NB4 (cell line): Measurements from ENCODE around the gene AHCY.

Experiments used
- DNase-seq: peaks from one replicate; pipeline ENCODE4 v3.0.0; 2010; ENCODE audit warnings: low read depth
- H3K4me3 ChIP-seq: one replicate; pipeline ENCODE4 v1.5.1; 2011; ENCODE audit warnings: mild to moderate bottlenecking, low read depth, low read length, moderate library complexity
- CTCF ChIP-seq: IDR thresholded peaks from one replicate; pipeline ENCODE4 v1.5.1; 2012; ENCODE audit warnings: low read depth, low read length
- MAX ChIP-seq: IDR thresholded peaks from 2 replicates; pipeline ENCODE4 v1.6.1; 2011; ENCODE audit warnings: low read depth, low read length
- MYC ChIP-seq: IDR thresholded peaks from 2 replicates; pipeline ENCODE4 v1.6.1; 2011; ENCODE audit warnings: low read depth, low read length
- POLR2A ChIP-seq: IDR thresholded peaks from 2 replicates; pipeline ENCODE4 v1.6.1; 2011; ENCODE audit warnings: mild to moderate bottlenecking; ENCODE audit not compliant: insufficient read length; ENCODE audit errors: extremely low read depth

Gene AHCY

GRCh38 chr20:34232494-34233087 lies 70.6 kb downstream of the AHCY start:
- no peak overlapping the region for H3K4me3 ChIP-seq
- DNase-seq: no peak
- TF ChIP-seq POLR2A (no peak), CTCF (no peak), MYC (no peak), MAX (no peak)

DNA sequence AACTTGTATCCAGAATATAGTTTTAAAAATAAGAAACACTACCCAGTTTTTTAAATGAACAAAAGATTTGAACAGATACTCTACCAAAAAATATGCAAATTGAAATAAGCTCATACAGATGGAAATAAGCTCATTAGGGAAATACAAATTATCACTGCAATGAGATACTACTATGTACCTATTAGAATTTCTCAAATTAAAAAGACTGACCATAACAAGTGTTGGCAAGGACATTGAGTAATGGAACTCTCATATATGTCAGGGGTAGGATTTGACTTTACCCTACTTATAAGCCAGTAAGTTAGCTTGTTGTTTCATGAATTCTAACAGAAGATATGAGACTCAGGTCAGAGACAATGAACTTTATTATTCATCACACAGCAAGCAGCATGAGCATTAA lies 71.5 kb downstream of the AHCY start:
- H3K4me3 ChIP-seq: no peak overlapping the region
- TF ChIP-seq POLR2A (no peak), CTCF (no peak), MYC (no peak), MAX (no peak)
- no peak for DNase-seq
